HepG2 (cell line): ENCODE data around the gene ZDBF2. TPM values are rescaled to one million over a fixed set of nuclear protein-coding genes. Genes with fewer than 3 reads are reported as not detected.

Source experiments
- ATAC-seq: fragments of 200-7000 bp; cut with Tn5 transposase; 3 replicates; pipeline ENCODE4 v1.9.1; 2020; ENCODE audit warnings: mild to moderate bottlenecking, moderate library complexity
- BruUV-seq: library from RNA; stranded (reverse); fragments of 400-500 nt; replicated peaks from 2 replicates; lab custom pipeline; 2021; lab: Mats Ljungman, UMichigan
- CTCF ChIA-PET: fragments of 300-600 bp; formaldehyde crosslinking; extraction: SDS; loops from one replicate; lab custom pipeline; 2021; ENCODE audit warnings: low total read pairs, inconsistent platforms, low intra/inter-chr PET ratio; lab: Yijun Ruan, JAX
- POLR2A ChIA-PET: fragments of 350-600 bp; sonication (Branson Sonifier 250); formaldehyde crosslinking; loops from one replicate; lab custom pipeline; 2020; ENCODE audit warnings: antibody characterized with exemption, inconsistent platforms; lab: Yijun Ruan, JAX
- DNase-seq: peaks from one replicate; pipeline ENCODE4 v3.0.0-alpha.2; 2015; ENCODE audit warnings: low spot score
- FAIRE-seq: peaks from 3 replicates; lab custom pipeline; 2011; peaks lifted over from hg19 to GRCh38; lab: Jason Lieb, UNC
- H2AFZ ChIP-seq: one replicate; pipeline ENCODE4 v1.6.1; 2011; ENCODE audit warnings: low read length, inconsistent platforms
- H3K27ac ChIP-seq: fragments of 300-600 bp; 3 replicates; pipeline ENCODE4 v1.8.0; 2011; ENCODE audit warnings: mixed run types, mild to moderate bottlenecking, mixed read lengths, low read length, inconsistent platforms; ENCODE audit not compliant: insufficient read depth; ENCODE audit errors: extremely low read length
- H3K27me3 ChIP-seq, 2 experiments: fragments of 200-600 bp in 1 of 2; 2 replicates in 1 of 2; 3 replicates in 1 of 2; pipeline versions ENCODE4 v1.6.0 to v1.8.0; 2011; ENCODE audit warnings: low read length in 2 of 2, mild to moderate bottlenecking in 2 of 2, moderate library complexity in 2 of 2, inconsistent platforms in 1 of 2; ENCODE audit not compliant: insufficient read depth in 2 of 2, control insufficient read depth in 1 of 2
- H3K36me3 ChIP-seq, 2 experiments: fragments of 200-600 bp in 1 of 2; replicated peaks in 1 of 2; 2 replicates in 1 of 2; 3 replicates in 1 of 2; pipeline versions ENCODE4 v1.5.1 to v1.8.0; 2011; ENCODE audit warnings: low read length in 2 of 2, inconsistent platforms in 1 of 2; ENCODE audit not compliant: insufficient read depth in 2 of 2, control insufficient read depth in 1 of 2
- H3K4me1 ChIP-seq: 2 replicates; pipeline ENCODE4 v1.5.1; 2012; ENCODE audit warnings: low read length, inconsistent platforms; ENCODE audit not compliant: insufficient read depth
- H3K4me2 ChIP-seq: 2 replicates; pipeline ENCODE4 v1.6.0; 2011; ENCODE audit warnings: low read depth, low read length, inconsistent platforms
- H3K4me3 ChIP-seq, 3 experiments: fragments of 200-600 bp in 1 of 3; sonication (generic), shearing (Covaris generic) in 1 of 3; replicated peaks in 1 of 3; 2 replicates each; pipeline ENCODE4 v1.5.1; 2011 to 2016; ENCODE audit warnings: low read length in 3 of 3, inconsistent platforms in 2 of 3, low read depth in 2 of 3, mild to moderate bottlenecking in 2 of 3, control low read depth in 1 of 3, mixed read lengths in 1 of 3; ENCODE audit not compliant: insufficient read depth in 1 of 3
- H3K79me2 ChIP-seq: one replicate; pipeline ENCODE4 v1.6.1; 2011; ENCODE audit warnings: low read length, inconsistent platforms; ENCODE audit not compliant: insufficient read depth
- H3K9ac ChIP-seq: 2 replicates; pipeline ENCODE4 v1.6.0; 2011; ENCODE audit warnings: mild to moderate bottlenecking, low read depth, low read length, inconsistent platforms; ENCODE audit not compliant: insufficient read depth
- H3K9me3 ChIP-seq: 2 replicates; pipeline ENCODE4 v1.5.1; 2012; ENCODE audit warnings: mild to moderate bottlenecking, low read length
- H4K20me1 ChIP-seq: 2 replicates; pipeline ENCODE4 v1.6.0; 2011; ENCODE audit warnings: inconsistent platforms, mild to moderate bottlenecking, low read length, moderate library complexity; ENCODE audit not compliant: insufficient read depth
- RNF2 ChIP-seq: fragments of 450-650 bp; conservative IDR thresholded peaks from 2 replicates; pipeline ENCODE4 v1.6.1; 2016; ENCODE audit warnings: low read depth
- WGBS: methylation state at CpG from one replicate; pipeline ENCODE4 v1.1.6; 2017; ENCODE audit warnings: low lambda C conversion rate; 5-methylcytosine and 5-hydroxymethylcytosine counted together
- in situ Hi-C: cut with HindIII; loops from 2 replicates; pipeline ENCODE4 v1.10.0; 2017; ENCODE audit warnings: low pct_unique_long_range_greater_than_20kb; ENCODE audit not compliant: extremely low pct_ligation_motif_present
- intact Hi-C: fragments of 100-400 bp; cut with micrococcal nuclease; formaldehyde crosslinking; loops from one replicate; pipeline ENCODE4 v1.10.0; 2022; ENCODE audit not compliant: unreplicated experiment
- polyA plus RNA-seq, 8 experiments: library from polyadenylated mRNA; depleted of rRNA in 3 of 8; stranded (reverse) in 7 of 8; unstranded in 1 of 8; fragments of >200 nt; fragmentation: Illumina TruSeq in 4 of 8; extraction: Trizol in 4 of 8; gene quantifications; 2 replicates each; pipeline versions ENCODE4 v1.2.1 to v1.2.3, GENCODE V29; 2011 to 2016; ENCODE audit warnings: low read depth in 4 of 8, missing spikeins in 1 of 8, mixed read lengths in 1 of 8; ENCODE audit not compliant: insufficient read depth in 1 of 8
- total RNA-seq, 5 experiments: library from RNA; depleted of rRNA; stranded (reverse); fragments of >200 nt; fragmentation: Illumina TruSeq; extraction: Trizol; gene quantifications; 2 replicates each; pipeline ENCODE4 v1.2.3, GENCODE V29; 2016; ENCODE audit warnings: low read depth in 1 of 5
- TF ChIP-seq, protein P1 (sequence below): sonication (generic); formaldehyde crosslinking; IDR thresholded peaks from 2 replicates; pipeline ENCODE4 v1.4.0; 2020; ENCODE audit warnings: missing genetic modification reagents
- TF ChIP-seq, protein P2 (sequence below): sonication (generic); formaldehyde crosslinking; IDR thresholded peaks from 2 replicates; pipeline ENCODE4 v1.5.0; 2020; ENCODE audit warnings: mild to moderate bottlenecking, missing genetic modification reagents, borderline replicate concordance

The ZDBF2 gene
- total and polyA plus RNA-seq, 2 of the 13 experiments (the other 11 are each of a cell fraction or from before 2014, with no cell fraction given), result 1.5 to 2.0 TPM

DNA sequence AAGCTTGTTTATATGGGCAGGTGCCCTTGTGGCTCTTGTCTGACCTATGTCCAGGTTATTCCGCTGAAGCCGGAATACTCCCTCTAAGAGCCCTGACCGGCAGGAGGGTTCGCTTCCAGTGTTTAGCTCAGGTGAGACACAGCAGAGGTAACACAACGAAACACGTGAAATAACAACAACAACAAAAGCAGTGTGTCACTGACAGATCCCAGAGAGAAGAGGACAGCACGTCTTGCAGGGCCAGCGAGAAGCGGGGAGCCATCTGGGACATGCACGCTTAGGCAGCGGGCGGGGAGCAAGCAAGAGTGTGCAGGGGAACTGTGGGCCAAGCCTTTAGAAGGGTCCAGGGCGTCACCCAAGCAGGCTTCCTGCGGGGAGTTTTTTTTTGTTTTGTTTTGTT is 17.1 kb upstream of the ZDBF2 start:
- H3K4me2 ChIP-seq, result no peak overlapping the region
- no peaks in the 10 kb centered on the region for H4K20me1 ChIP-seq
- FAIRE-seq (no peak), DNase-seq (no peak), ATAC-seq (peak; percentile 32)
- TF ChIP-seq, protein P1, sequence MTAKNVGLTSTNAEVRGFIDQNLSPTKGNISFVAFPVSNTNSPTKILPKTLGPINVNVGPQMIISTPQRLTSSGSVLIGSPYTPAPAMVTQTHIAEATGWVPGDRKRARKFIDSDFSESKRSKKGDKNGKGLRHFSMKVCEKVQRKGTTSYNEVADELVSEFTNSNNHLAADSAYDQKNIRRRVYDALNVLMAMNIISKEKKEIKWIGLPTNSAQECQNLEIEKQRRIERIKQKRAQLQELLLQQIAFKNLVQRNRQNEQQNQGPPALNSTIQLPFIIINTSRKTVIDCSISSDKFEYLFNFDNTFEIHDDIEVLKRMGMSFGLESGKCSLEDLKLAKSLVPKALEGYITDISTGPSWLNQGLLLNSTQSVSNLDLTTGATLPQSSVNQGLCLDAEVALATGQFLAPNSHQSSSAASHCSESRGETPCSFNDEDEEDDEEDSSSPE, result no peak
- TF ChIP-seq, protein P2, sequence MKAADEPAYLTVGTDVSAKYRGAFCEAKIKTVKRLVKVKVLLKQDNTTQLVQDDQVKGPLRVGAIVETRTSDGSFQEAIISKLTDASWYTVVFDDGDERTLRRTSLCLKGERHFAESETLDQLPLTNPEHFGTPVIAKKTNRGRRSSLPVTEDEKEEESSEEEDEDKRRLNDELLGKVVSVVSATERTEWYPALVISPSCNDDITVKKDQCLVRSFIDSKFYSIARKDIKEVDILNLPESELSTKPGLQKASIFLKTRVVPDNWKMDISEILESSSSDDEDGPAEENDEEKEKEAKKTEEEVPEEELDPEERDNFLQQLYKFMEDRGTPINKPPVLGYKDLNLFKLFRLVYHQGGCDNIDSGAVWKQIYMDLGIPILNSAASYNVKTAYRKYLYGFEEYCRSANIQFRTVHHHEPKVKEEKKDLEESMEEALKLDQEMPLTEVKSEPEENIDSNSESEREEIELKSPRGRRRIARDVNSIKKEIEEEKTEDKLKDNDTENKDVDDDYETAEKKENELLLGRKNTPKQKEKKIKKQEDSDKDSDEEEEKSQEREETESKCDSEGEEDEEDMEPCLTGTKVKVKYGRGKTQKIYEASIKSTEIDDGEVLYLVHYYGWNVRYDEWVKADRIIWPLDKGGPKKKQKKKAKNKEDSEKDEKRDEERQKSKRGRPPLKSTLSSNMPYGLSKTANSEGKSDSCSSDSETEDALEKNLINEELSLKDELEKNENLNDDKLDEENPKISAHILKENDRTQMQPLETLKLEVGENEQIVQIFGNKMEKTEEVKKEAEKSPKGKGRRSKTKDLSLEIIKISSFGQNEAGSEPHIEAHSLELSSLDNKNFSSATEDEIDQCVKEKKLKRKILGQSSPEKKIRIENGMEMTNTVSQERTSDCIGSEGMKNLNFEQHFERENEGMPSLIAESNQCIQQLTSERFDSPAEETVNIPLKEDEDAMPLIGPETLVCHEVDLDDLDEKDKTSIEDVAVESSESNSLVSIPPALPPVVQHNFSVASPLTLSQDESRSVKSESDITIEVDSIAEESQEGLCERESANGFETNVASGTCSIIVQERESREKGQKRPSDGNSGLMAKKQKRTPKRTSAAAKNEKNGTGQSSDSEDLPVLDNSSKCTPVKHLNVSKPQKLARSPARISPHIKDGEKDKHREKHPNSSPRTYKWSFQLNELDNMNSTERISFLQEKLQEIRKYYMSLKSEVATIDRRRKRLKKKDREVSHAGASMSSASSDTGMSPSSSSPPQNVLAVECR (CRISPR knock-in tag), result no peak
- peak; percentile 34; the same call in 1 of the 2 replicates for TF ChIP-seq RNF2
- in situ Hi-C loops (no loop called here), intact Hi-C loops (no loop called here)
- no peak overlapping the region for H3K9ac ChIP-seq
- ChIA-PET CTCF (no interaction called here), POLR2A (no interaction called here)
- no peaks in the 10 kb centered on the region; a peak in 1 of 5 replicates for H3K36me3 ChIP-seq
- no peaks in the 10 kb centered on the region for H3K4me1 ChIP-seq
- H3K27me3 ChIP-seq, result peaks cover 7 to 75% of the 10 kb centered on the region in 2 experiments; a peak in 4 of 5 replicates
- 28% methylated on average over 14 of the region's 14 CpGs for WGBS
- H3K9me3 ChIP-seq, result no peaks in the 10 kb centered on the region
- no peak overlapping the region for H3K4me3 ChIP-seq
- no TSS peak for BruUV-seq
- no peak overlapping the region for H3K27ac ChIP-seq
- H3K79me2 ChIP-seq, result no peaks in the 10 kb centered on the region
- H2AFZ ChIP-seq, result no peak overlapping the region
